GM23338 (cell line): ENCODE measurements around the gene NARS2. TPM values are rescaled to one million over a fixed set of nuclear protein-coding genes. Genes with fewer than 3 reads are reported as not detected.

Experiments
- ATAC-seq: fragments of 200-7000 bp; cut with Tn5 transposase; 3 replicates; pipeline ENCODE4 v1.9.1; 2020
- DNase-seq: peaks from one replicate; pipeline ENCODE4 v3.0.0-alpha.2; 2015; ENCODE audit warnings: low spot score
- H2AFZ ChIP-seq: fragments of 200-600 bp; sonication (generic); 2 replicates; pipeline ENCODE4 v1.8.0; 2016; ENCODE audit warnings: antibody characterized with exemption, mild to moderate bottlenecking, moderate library complexity
- H3F3A ChIP-seq: fragments of 200-600 bp; sonication (generic); replicated peaks from 2 replicates; pipeline ENCODE4 v1.8.0; 2017; ENCODE audit warnings: antibody characterized with exemption, mixed run types, low read depth
- H3K27ac ChIP-seq: fragments of 200-600 bp; sonication (generic); 2 replicates; pipeline ENCODE4 v1.6.1; 2016; ENCODE audit warnings: low read depth
- H3K27me3 ChIP-seq: fragments of 200-600 bp; sonication (generic); 2 replicates; pipeline ENCODE4 v1.8.0; 2016; ENCODE audit warnings: mild to moderate bottlenecking, mixed run types, moderate library complexity; ENCODE audit not compliant: insufficient read depth
- H3K36me3 ChIP-seq: fragments of 200-600 bp; sonication (generic); 2 replicates; pipeline ENCODE4 v1.8.0; 2016; ENCODE audit warnings: mild to moderate bottlenecking; ENCODE audit not compliant: insufficient read depth
- H3K4me1 ChIP-seq: fragments of 200-600 bp; sonication (generic); 2 replicates; pipeline ENCODE4 v1.8.0; 2016; ENCODE audit warnings: mild to moderate bottlenecking, moderate library complexity; ENCODE audit not compliant: insufficient read depth
- H3K4me2 ChIP-seq: fragments of 200-600 bp; sonication (generic); 2 replicates; pipeline ENCODE4 v1.7.1; 2017; ENCODE audit warnings: mixed run types
- H3K4me3 ChIP-seq: fragments of 200-600 bp; sonication (generic); 2 replicates; pipeline ENCODE4 v1.6.1; 2016; ENCODE audit warnings: mixed run types
- H3K79me2 ChIP-seq: fragments of 200-600 bp; sonication (generic); replicated peaks from 2 replicates; pipeline ENCODE4 v1.8.0; 2017; ENCODE audit warnings: mild to moderate bottlenecking; ENCODE audit not compliant: insufficient read depth
- H3K9me2 ChIP-seq: fragments of 200-600 bp; sonication (generic); 2 replicates; pipeline ENCODE4 v1.8.0; 2017; ENCODE audit not compliant: insufficient read depth
- H4K20me1 ChIP-seq: fragments of 200-600 bp; sonication (generic); replicated peaks from 2 replicates; pipeline ENCODE4 v1.8.0; 2017; ENCODE audit warnings: mild to moderate bottlenecking; ENCODE audit not compliant: insufficient read depth
- H3K27ac Mint-ChIP-seq: 2 replicates; pipeline ENCODE4 v1.8.0; 2020; ENCODE audit warnings: inconsistent platforms, mild to moderate bottlenecking, moderate library complexity, mixed read lengths
- H3K27me3 Mint-ChIP-seq: 3 replicates; pipeline ENCODE4 v1.8.0; 2022; ENCODE audit warnings: low read depth, mild to moderate bottlenecking, moderate library complexity, mixed read lengths, inconsistent platforms; ENCODE audit not compliant: insufficient read depth, poor library complexity
- H3K36me3 Mint-ChIP-seq: 3 replicates; pipeline ENCODE4 v1.8.0; 2021; ENCODE audit warnings: low read depth, mild to moderate bottlenecking, inconsistent platforms, moderate library complexity, mixed read lengths
- H3K4me1 Mint-ChIP-seq: 3 replicates; pipeline ENCODE4 v1.8.0; 2020; ENCODE audit warnings: mild to moderate bottlenecking, inconsistent platforms, mixed read lengths
- H3K4me3 Mint-ChIP-seq: 3 replicates; pipeline ENCODE4 v1.8.0; 2021; ENCODE audit warnings: moderate library complexity, mild to moderate bottlenecking, inconsistent platforms, mixed read lengths
- H3K9me3 Mint-ChIP-seq: 3 replicates; pipeline ENCODE4 v1.8.0; 2020; ENCODE audit warnings: moderate library complexity, mild to moderate bottlenecking, inconsistent platforms, mixed read lengths
- CREB1 ChIP-seq: fragments of 250-450 bp; sonication (Bioruptor Pico); IDR thresholded peaks from 2 replicates; pipeline ENCODE4 v1.5.0; 2020; ENCODE audit warnings: low read depth, mild to moderate bottlenecking, moderate library complexity
- EZH2 ChIP-seq: fragments of 200-600 bp; sonication (generic); IDR thresholded peaks from one replicate; pipeline ENCODE4 v1.8.0; 2017; ENCODE audit warnings: antibody characterized with exemption, mild to moderate bottlenecking, low read depth; ENCODE audit not compliant: unreplicated experiment
- EZH2phosphoT487 ChIP-seq: fragments of 200-600 bp; sonication (generic); IDR thresholded peaks from one replicate; pipeline ENCODE4 v1.8.1; 2018; ENCODE audit warnings: antibody characterized with exemption; ENCODE audit not compliant: unreplicated experiment
- JUNB ChIP-seq: IDR thresholded peaks from one replicate; pipeline ENCODE4 v1.6.1; 2016; ENCODE audit warnings: antibody characterized with exemption; ENCODE audit not compliant: unreplicated experiment
- NANOG ChIP-seq: IDR thresholded peaks from 2 replicates; pipeline ENCODE4 v1.6.1; 2016; ENCODE audit warnings: antibody characterized with exemption, borderline replicate concordance
- POLR2AphosphoS5 ChIP-seq: IDR thresholded peaks from 2 replicates; pipeline ENCODE4 v1.6.1; 2016; ENCODE audit warnings: antibody characterized with exemption, low read depth
- STAT1 ChIP-seq: IDR thresholded peaks from one replicate; pipeline ENCODE4 v1.6.1; 2016; ENCODE audit warnings: antibody characterized with exemption; ENCODE audit not compliant: unreplicated experiment
- ZNF114 ChIP-seq: fragments of 250-450 bp; sonication (Bioruptor Pico); IDR thresholded peaks from 2 replicates; pipeline ENCODE4 v1.5.0; 2020; ENCODE audit warnings: mild to moderate bottlenecking, moderate library complexity
- ZNF331 ChIP-seq: fragments of 250-450 bp; sonication (Bioruptor Pico); IDR thresholded peaks from 2 replicates; pipeline ENCODE4 v1.5.0; 2020; ENCODE audit warnings: low read depth, mild to moderate bottlenecking, moderate library complexity
- polyA plus RNA-seq: library from polyadenylated mRNA; unstranded; fragments of >200 nt; fragmentation: Nextera tagmentation; extraction: Ambion mirVana; gene quantifications from 2 replicates; pipeline ENCODE4 v1.2.1, GENCODE V29; 2016
- total RNA-seq: library from RNA; depleted of rRNA; stranded (reverse); fragments of >200 nt; shearing (Covaris generic); gene quantifications from 2 replicates; pipeline ENCODE4 v1.2.3, GENCODE V29; 2014
- TF ChIP-seq, protein P1 (sequence below): IDR thresholded peaks from one replicate; pipeline ENCODE4 v1.6.1; 2018; ENCODE audit warnings: antibody characterized with exemption; ENCODE audit not compliant: unreplicated experiment
- TF ChIP-seq, protein P2 (sequence below): fragments of 250-450 bp; sonication (Bioruptor Pico); IDR thresholded peaks from 2 replicates; pipeline ENCODE4 v1.5.0; 2020; ENCODE audit warnings: mild to moderate bottlenecking, moderate library complexity
- TF ChIP-seq, protein P3 (sequence below): IDR thresholded peaks from 2 replicates; pipeline ENCODE4 v1.6.1; 2016; ENCODE audit warnings: antibody characterized with exemption
- TF ChIP-seq, protein P4 (sequence below), 2 experiments: fragments of 200-600 bp in 1 of 2; sonication (generic) in 1 of 2; conservative IDR thresholded peaks; 2 replicates each; pipeline versions ENCODE4 v1.5.1 to v1.6.1; 2016 to 2017; ENCODE audit warnings: antibody characterized with exemption in 2 of 2, low read depth in 2 of 2, mild to moderate bottlenecking in 2 of 2, moderate library complexity in 1 of 2

Gene NARS2
- total and polyA plus RNA-seq, 2 experiments from 2014 or later: 45.7 to 62.0 TPM

DNA sequence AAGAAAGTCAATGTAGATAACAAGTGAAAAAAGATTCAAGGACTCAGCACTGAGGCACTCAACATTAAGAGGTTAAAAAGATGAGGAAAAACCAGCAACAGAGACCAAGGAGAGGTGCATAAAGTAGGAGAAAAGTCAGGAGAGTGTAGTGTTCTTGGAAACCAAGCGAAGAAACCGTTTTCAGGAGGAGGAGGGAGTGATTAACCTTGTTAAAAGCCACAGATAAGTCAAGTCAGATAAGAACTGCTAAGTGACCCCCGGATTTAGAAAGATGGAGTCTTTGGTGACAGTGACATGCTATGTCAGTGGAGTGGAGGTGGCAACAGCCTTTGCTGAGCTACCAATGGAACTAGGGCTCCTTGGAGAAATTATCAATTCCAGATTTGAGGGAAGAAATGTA is 13.9 kb upstream of the NARS2 start:
- no peak overlapping the region for H3K27ac ChIP-seq
- peaks cover 7% of the 10 kb centered on the region; the same call in 2 of the 3 replicates for H3K36me3 Mint-ChIP-seq

More for the DNA sequence above, 13.9 kb upstream of the NARS2 start:
- H3K4me1 ChIP-seq: no peaks in the 10 kb centered on the region; the same call in 1 of the 2 replicates
- H3K79me2 ChIP-seq: no peaks in the 10 kb centered on the region
- H4K20me1 ChIP-seq: no peaks in the 10 kb centered on the region
- no peaks in the 10 kb centered on the region for H3K36me3 ChIP-seq
- no peak overlapping the region for H3K4me2 ChIP-seq
- peak overlapping the region; percentile 30; the same call in 1 of the 2 replicates for H2AFZ ChIP-seq
- ATAC-seq (no peak), DNase-seq (no peak)
- H3K27ac Mint-ChIP-seq: no peak overlapping the region
- 0 out of 2 replicates have a peak, but pooled peaks cover under 1% of the 10 kb centered on the region for H3K9me2 ChIP-seq
- H3K9me3 Mint-ChIP-seq: peaks cover 12% of the 10 kb centered on the region
- no peaks in the 10 kb centered on the region for H3K27me3 ChIP-seq
- no peak overlapping the region for H3K4me3 Mint-ChIP-seq
- no peaks in the 10 kb centered on the region for H3K27me3 Mint-ChIP-seq
- H3F3A ChIP-seq: no peaks in the 10 kb centered on the region
- H3K4me1 Mint-ChIP-seq: peaks cover under 1% of the 10 kb centered on the region; the same call in 1 of the 3 replicates
- H3K4me3 ChIP-seq: no peak overlapping the region
- TF ChIP-seq ZNF331 (no peak), EZH2phosphoT487 (no peak), NANOG (no peak), JUNB (no peak), EZH2 (no peak), POLR2AphosphoS5 (no peak), ZNF114 (CRISPR knock-in tag) (no peak), STAT1 (no peak), CREB1 (CRISPR knock-in tag) (no peak)
- TF ChIP-seq, protein P1, sequence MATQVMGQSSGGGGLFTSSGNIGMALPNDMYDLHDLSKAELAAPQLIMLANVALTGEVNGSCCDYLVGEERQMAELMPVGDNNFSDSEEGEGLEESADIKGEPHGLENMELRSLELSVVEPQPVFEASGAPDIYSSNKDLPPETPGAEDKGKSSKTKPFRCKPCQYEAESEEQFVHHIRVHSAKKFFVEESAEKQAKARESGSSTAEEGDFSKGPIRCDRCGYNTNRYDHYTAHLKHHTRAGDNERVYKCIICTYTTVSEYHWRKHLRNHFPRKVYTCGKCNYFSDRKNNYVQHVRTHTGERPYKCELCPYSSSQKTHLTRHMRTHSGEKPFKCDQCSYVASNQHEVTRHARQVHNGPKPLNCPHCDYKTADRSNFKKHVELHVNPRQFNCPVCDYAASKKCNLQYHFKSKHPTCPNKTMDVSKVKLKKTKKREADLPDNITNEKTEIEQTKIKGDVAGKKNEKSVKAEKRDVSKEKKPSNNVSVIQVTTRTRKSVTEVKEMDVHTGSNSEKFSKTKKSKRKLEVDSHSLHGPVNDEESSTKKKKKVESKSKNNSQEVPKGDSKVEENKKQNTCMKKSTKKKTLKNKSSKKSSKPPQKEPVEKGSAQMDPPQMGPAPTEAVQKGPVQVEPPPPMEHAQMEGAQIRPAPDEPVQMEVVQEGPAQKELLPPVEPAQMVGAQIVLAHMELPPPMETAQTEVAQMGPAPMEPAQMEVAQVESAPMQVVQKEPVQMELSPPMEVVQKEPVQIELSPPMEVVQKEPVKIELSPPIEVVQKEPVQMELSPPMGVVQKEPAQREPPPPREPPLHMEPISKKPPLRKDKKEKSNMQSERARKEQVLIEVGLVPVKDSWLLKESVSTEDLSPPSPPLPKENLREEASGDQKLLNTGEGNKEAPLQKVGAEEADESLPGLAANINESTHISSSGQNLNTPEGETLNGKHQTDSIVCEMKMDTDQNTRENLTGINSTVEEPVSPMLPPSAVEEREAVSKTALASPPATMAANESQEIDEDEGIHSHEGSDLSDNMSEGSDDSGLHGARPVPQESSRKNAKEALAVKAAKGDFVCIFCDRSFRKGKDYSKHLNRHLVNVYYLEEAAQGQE: no peak
- TF ChIP-seq, protein P2, sequence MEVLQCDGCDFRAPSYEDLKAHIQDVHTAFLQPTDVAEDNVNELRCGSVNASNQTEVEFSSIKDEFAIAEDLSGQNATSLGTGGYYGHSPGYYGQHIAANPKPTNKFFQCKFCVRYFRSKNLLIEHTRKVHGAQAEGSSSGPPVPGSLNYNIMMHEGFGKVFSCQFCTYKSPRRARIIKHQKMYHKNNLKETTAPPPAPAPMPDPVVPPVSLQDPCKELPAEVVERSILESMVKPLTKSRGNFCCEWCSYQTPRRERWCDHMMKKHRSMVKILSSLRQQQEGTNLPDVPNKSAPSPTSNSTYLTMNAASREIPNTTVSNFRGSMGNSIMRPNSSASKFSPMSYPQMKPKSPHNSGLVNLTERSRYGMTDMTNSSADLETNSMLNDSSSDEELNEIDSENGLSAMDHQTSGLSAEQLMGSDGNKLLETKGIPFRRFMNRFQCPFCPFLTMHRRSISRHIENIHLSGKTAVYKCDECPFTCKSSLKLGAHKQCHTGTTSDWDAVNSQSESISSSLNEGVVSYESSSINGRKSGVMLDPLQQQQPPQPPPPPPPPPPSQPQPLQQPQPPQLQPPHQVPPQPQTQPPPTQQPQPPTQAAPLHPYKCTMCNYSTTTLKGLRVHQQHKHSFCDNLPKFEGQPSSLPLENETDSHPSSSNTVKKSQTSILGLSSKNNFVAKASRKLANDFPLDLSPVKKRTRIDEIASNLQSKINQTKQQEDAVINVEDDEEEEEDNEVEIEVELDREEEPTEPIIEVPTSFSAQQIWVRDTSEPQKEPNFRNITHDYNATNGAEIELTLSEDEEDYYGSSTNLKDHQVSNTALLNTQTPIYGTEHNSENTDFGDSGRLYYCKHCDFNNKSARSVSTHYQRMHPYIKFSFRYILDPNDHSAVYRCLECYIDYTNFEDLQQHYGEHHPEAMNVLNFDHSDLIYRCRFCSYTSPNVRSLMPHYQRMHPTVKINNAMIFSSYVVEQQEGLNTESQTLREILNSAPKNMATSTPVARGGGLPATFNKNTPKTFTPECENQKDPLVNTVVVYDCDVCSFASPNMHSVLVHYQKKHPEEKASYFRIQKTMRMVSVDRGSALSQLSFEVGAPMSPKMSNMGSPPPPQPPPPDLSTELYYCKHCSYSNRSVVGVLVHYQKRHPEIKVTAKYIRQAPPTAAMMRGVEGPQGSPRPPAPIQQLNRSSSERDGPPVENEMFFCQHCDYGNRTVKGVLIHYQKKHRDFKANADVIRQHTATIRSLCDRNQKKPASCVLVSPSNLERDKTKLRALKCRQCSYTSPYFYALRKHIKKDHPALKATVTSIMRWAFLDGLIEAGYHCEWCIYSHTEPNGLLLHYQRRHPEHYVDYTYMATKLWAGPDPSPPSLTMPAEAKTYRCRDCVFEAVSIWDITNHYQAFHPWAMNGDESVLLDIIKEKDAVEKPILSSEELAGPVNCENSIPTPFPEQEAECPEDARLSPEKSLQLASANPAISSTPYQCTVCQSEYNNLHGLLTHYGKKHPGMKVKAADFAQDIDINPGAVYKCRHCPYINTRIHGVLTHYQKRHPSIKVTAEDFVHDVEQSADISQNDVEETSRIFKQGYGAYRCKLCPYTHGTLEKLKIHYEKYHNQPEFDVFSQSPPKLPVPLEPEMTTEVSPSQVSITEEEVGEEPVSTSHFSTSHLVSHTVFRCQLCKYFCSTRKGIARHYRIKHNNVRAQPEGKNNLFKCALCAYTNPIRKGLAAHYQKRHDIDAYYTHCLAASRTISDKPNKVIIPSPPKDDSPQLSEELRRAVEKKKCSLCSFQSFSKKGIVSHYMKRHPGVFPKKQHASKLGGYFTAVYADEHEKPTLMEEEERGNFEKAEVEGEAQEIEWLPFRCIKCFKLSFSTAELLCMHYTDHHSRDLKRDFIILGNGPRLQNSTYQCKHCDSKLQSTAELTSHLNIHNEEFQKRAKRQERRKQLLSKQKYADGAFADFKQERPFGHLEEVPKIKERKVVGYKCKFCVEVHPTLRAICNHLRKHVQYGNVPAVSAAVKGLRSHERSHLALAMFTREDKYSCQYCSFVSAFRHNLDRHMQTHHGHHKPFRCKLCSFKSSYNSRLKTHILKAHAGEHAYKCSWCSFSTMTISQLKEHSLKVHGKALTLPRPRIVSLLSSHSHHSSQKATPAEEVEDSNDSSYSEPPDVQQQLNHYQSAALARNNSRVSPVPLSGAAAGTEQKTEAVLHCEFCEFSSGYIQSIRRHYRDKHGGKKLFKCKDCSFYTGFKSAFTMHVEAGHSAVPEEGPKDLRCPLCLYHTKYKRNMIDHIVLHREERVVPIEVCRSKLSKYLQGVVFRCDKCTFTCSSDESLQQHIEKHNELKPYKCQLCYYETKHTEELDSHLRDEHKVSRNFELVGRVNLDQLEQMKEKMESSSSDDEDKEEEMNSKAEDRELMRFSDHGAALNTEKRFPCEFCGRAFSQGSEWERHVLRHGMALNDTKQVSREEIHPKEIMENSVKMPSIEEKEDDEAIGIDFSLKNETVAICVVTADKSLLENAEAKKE (CRISPR knock-in tag): no peak
- TF ChIP-seq, protein P3, sequence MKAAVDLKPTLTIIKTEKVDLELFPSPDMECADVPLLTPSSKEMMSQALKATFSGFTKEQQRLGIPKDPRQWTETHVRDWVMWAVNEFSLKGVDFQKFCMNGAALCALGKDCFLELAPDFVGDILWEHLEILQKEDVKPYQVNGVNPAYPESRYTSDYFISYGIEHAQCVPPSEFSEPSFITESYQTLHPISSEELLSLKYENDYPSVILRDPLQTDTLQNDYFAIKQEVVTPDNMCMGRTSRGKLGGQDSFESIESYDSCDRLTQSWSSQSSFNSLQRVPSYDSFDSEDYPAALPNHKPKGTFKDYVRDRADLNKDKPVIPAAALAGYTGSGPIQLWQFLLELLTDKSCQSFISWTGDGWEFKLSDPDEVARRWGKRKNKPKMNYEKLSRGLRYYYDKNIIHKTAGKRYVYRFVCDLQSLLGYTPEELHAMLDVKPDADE: no peak
- TF ChIP-seq, protein P4, sequence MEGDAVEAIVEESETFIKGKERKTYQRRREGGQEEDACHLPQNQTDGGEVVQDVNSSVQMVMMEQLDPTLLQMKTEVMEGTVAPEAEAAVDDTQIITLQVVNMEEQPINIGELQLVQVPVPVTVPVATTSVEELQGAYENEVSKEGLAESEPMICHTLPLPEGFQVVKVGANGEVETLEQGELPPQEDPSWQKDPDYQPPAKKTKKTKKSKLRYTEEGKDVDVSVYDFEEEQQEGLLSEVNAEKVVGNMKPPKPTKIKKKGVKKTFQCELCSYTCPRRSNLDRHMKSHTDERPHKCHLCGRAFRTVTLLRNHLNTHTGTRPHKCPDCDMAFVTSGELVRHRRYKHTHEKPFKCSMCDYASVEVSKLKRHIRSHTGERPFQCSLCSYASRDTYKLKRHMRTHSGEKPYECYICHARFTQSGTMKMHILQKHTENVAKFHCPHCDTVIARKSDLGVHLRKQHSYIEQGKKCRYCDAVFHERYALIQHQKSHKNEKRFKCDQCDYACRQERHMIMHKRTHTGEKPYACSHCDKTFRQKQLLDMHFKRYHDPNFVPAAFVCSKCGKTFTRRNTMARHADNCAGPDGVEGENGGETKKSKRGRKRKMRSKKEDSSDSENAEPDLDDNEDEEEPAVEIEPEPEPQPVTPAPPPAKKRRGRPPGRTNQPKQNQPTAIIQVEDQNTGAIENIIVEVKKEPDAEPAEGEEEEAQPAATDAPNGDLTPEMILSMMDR (conservative IDR thresholded peaks at IDR 0.05; ENCODE audit: low read depth in 2 of 2): no peak
